Central memory CD8-positive, alpha-beta T cell (primary cell): ENCODE results near the gene BLMH.
"Not testable (repeated sequence)": the region's sequence is repeated elsewhere in the genome, so short reads cannot be mapped to it uniquely, and the experiment has no call there.

ENCODE experiments used
- ATAC-seq: fragments of 150-1000 bp; cut with Tn5 transposase; replicated peaks from 2 replicates; pipeline ENCODE4 v1.10.0; 2022; ENCODE audit warnings: mild to moderate bottlenecking, moderate FRiP score, moderate number of reproducible peaks; ENCODE audit not compliant: poor library complexity, severe bottlenecking; ENCODE audit errors: extremely low read depth
- DNase-seq, 2 donors: peaks; one replicate each; pipeline ENCODE4 v3.0.0; 2021; ENCODE audit warnings: low spot score in 2 of 2
- H3K27ac Mint-ChIP-seq: one replicate; pipeline ENCODE4 v1.8.0; 2022; ENCODE audit warnings: low read depth, mild to moderate bottlenecking, moderate library complexity, mixed read lengths
- H3K27me3 Mint-ChIP-seq: one replicate; pipeline ENCODE4 v1.8.0; 2022; ENCODE audit warnings: mixed read lengths
- H3K36me3 Mint-ChIP-seq: one replicate; pipeline ENCODE4 v1.8.0; 2022; ENCODE audit warnings: mild to moderate bottlenecking, moderate library complexity, mixed read lengths; ENCODE audit not compliant: insufficient read depth
- H3K4me1 Mint-ChIP-seq: one replicate; pipeline ENCODE4 v1.8.0; 2022; ENCODE audit warnings: mixed read lengths
- H3K4me3 Mint-ChIP-seq: one replicate; pipeline ENCODE4 v1.8.0; 2022; ENCODE audit warnings: mild to moderate bottlenecking, moderate library complexity, mixed read lengths
- H3K9me3 Mint-ChIP-seq: one replicate; pipeline ENCODE4 v1.8.0; 2022; ENCODE audit warnings: mixed read lengths

Gene BLMH

GRCh38 chr17:30219315-30219714 lies 72.4 kb downstream of the BLMH start:
- no peaks in the 10 kb centered on the region for H3K9me3 Mint-ChIP-seq
- no peak overlapping the region for H3K27ac Mint-ChIP-seq
- no peaks in the 10 kb centered on the region for H3K27me3 Mint-ChIP-seq
- H3K4me3 Mint-ChIP-seq, result no peak overlapping the region
- DNase-seq, result no peak
- ATAC-seq, result no peak
- no peaks in the 10 kb centered on the region for H3K4me1 Mint-ChIP-seq
- no peaks in the 10 kb centered on the region for H3K36me3 Mint-ChIP-seq

GRCh38 chr17:30218799-30219198 lies 72.9 kb downstream of the BLMH start:
- Mint-ChIP-seq H3K27me3 (no peaks in the 10 kb centered on the region), H3K36me3 (no peaks in the 10 kb centered on the region), H3K9me3 (no peaks in the 10 kb centered on the region), H3K4me1 (no peaks in the 10 kb centered on the region), H3K4me3 (no peak overlapping the region), H3K27ac (no peak overlapping the region)
- DNase-seq, result no peak
- ATAC-seq, result no peak

- no peaks in the 10 kb centered on the region for H3K4me1 Mint-ChIP-seq
- H3K4me3 Mint-ChIP-seq, result no peak overlapping the region
- ATAC-seq (no peak), DNase-seq (no peak)
- H3K27me3 Mint-ChIP-seq, result no peaks in the 10 kb centered on the region
- no peak overlapping the region for H3K27ac Mint-ChIP-seq
- no peaks in the 10 kb centered on the region for H3K9me3 Mint-ChIP-seq
- no peaks in the 10 kb centered on the region for H3K36me3 Mint-ChIP-seq
These were observed 73.9 kb downstream of the BLMH start for GRCh38 chr17:30217746-30218245.

- ATAC-seq (no peak), DNase-seq (no peak)
- Mint-ChIP-seq H3K27me3 (no peaks in the 10 kb centered on the region), H3K27ac (no peak overlapping the region), H3K4me3 (no peak overlapping the region), H3K4me1 (no peaks in the 10 kb centered on the region), H3K9me3 (no peaks in the 10 kb centered on the region), H3K36me3 (no peaks in the 10 kb centered on the region)
These were observed 74.7 kb downstream of the BLMH start for GRCh38 chr17:30217054-30217453.

- peaks cover 9% of the 10 kb centered on the region for H3K27me3 Mint-ChIP-seq
- no peaks in the 10 kb centered on the region for H3K9me3 Mint-ChIP-seq
- H3K36me3 Mint-ChIP-seq, result peaks cover 2% of the 10 kb centered on the region
- no peak for DNase-seq
- no peak overlapping the region for H3K27ac Mint-ChIP-seq
- peaks cover 16% of the 10 kb centered on the region for H3K4me1 Mint-ChIP-seq
- ATAC-seq, result no peak
- no peak overlapping the region for H3K4me3 Mint-ChIP-seq
These were observed 79.0 kb downstream of the BLMH start for GRCh38 chr17:30212750-30213149.

GRCh38 chr17:30211371-30211770 lies 80.4 kb downstream of the BLMH start:
- Mint-ChIP-seq H3K4me1 (peaks cover 16% of the 10 kb centered on the region), H3K36me3 (peaks cover 2% of the 10 kb centered on the region), H3K4me3 (no peak overlapping the region), H3K9me3 (no peaks in the 10 kb centered on the region), H3K27ac (peak overlapping the region; percentile 29), H3K27me3 (peaks cover 23% of the 10 kb centered on the region)
- ATAC-seq, result peak; percentile 67
- no peak for DNase-seq

GRCh38 chr17:30210901-30211300 lies 80.8 kb downstream of the BLMH start:
- DNase-seq (no peak), ATAC-seq (no peak)
- Mint-ChIP-seq H3K27ac (peak overlapping the region; percentile 29), H3K4me3 (no peak overlapping the region), H3K4me1 (peaks cover 16% of the 10 kb centered on the region), H3K27me3 (peaks cover 27% of the 10 kb centered on the region), H3K9me3 (no peaks in the 10 kb centered on the region), H3K36me3 (peaks cover 2% of the 10 kb centered on the region)

- Mint-ChIP-seq H3K9me3 (no peaks in the 10 kb centered on the region), H3K36me3 (peaks cover 2% of the 10 kb centered on the region), H3K27me3 (peaks cover 33% of the 10 kb centered on the region), H3K4me3 (no peak overlapping the region), H3K4me1 (peaks cover 16% of the 10 kb centered on the region), H3K27ac (no peak overlapping the region)
- DNase-seq (no peak), ATAC-seq (no peak)
These were observed 81.4 kb downstream of the BLMH start for GRCh38 chr17:30210366-30210765.

- ATAC-seq (no peak), DNase-seq (no peak)
- H3K4me3 Mint-ChIP-seq, result no peak overlapping the region
- H3K27me3 Mint-ChIP-seq, result peaks cover 37% of the 10 kb centered on the region
- H3K9me3 Mint-ChIP-seq, result no peaks in the 10 kb centered on the region
- H3K36me3 Mint-ChIP-seq, result peaks cover 2% of the 10 kb centered on the region
- H3K4me1 Mint-ChIP-seq, result peaks cover 16% of the 10 kb centered on the region
- H3K27ac Mint-ChIP-seq, result no peak overlapping the region
These were observed 81.8 kb downstream of the BLMH start for GRCh38 chr17:30209930-30210329.

- Mint-ChIP-seq H3K36me3 (peaks cover 2% of the 10 kb centered on the region), H3K9me3 (no peaks in the 10 kb centered on the region), H3K4me1 (peaks cover 16% of the 10 kb centered on the region), H3K27me3 (peaks cover 54% of the 10 kb centered on the region), H3K4me3 (no peak overlapping the region), H3K27ac (no peak overlapping the region)
- ATAC-seq, result no peak
- no peak for DNase-seq
These were observed 83.5 kb downstream of the BLMH start for GRCh38 chr17:30208214-30208613.

- Mint-ChIP-seq H3K4me3 (no peak overlapping the region), H3K4me1 (peaks cover 16% of the 10 kb centered on the region), H3K36me3 (peaks cover 2% of the 10 kb centered on the region), H3K9me3 (no peaks in the 10 kb centered on the region), H3K27ac (no peak overlapping the region), H3K27me3 (peaks cover 60% of the 10 kb centered on the region)
- ATAC-seq (no peak), DNase-seq (no peak)
These were observed 84.1 kb downstream of the BLMH start for GRCh38 chr17:30207655-30208054.

GRCh38 chr17:30203471-30203981 lies 88.2 kb downstream of the BLMH start:
- Mint-ChIP-seq H3K4me3 (no peak overlapping the region), H3K4me1 (no peaks in the 10 kb centered on the region), H3K27ac (no peak overlapping the region), H3K9me3 (no peaks in the 10 kb centered on the region), H3K36me3 (peaks cover 2% of the 10 kb centered on the region), H3K27me3 (peaks cover 61% of the 10 kb centered on the region)
- ATAC-seq, result no peak
- DNase-seq, result no peak

- not testable (repeated sequence) for H3K36me3 Mint-ChIP-seq, H3K27ac Mint-ChIP-seq, ATAC-seq, H3K4me1 Mint-ChIP-seq, H3K9me3 Mint-ChIP-seq, H3K4me3 Mint-ChIP-seq, DNase-seq
- H3K27me3 Mint-ChIP-seq, result peaks cover 32% of the 10 kb centered on the region
These were observed 91.1 kb downstream of the BLMH start for GRCh38 chr17:30200656-30201055.
